Measurements from ENCODE around the gene PARD3B. TPM values are rescaled to one million over a fixed set of nuclear protein-coding genes. Genes with fewer than 3 reads are reported as not detected.

PARD3B gene
- polyA plus RNA-seq, 3 donors, result not detected

GRCh38 chr2:204877691-204878090 is 332.4 kb downstream of the PARD3B start:
- no peak for TF ChIP-seq CTCF (IDR thresholded peaks at IDR 0.05)
- H3K9ac ChIP-seq (ENCODE audit: insufficient read depth, low read length, poor library complexity, severe bottlenecking), result no peak overlapping the region
- no peaks in the 10 kb centered on the region for H3K9me3 ChIP-seq (replicated peaks in 1 of 2; ENCODE audit: control insufficient read depth in 1 of 2, insufficient read depth in 1 of 2, low read length in 2 of 2)
- H3K36me3 ChIP-seq (replicated peaks in 1 of 2; ENCODE audit: control insufficient read depth in 1 of 2, insufficient read depth in 2 of 2, low read length in 2 of 2), result no peaks in the 10 kb centered on the region
- no peak overlapping the region for H3K27ac Mint-ChIP-seq
- no peak overlapping the region for H3K4me2 ChIP-seq (replicated peaks; ENCODE audit: extremely low read depth, low read length, poor library complexity, severe bottlenecking)
- H3K27ac ChIP-seq (ENCODE audit: low read depth in 1 of 2, low read length in 2 of 2), result no peak overlapping the region
- H2AFZ ChIP-seq (ENCODE audit: insufficient read depth, low read depth, low read length, poor library complexity, severe bottlenecking), result no peak overlapping the region
- H3K4me1 ChIP-seq (ENCODE audit: control insufficient read depth in 1 of 2, insufficient read depth in 2 of 2, low read length in 2 of 2), result no peaks in the 10 kb centered on the region
- no peaks in the 10 kb centered on the region for H3K36me3 Mint-ChIP-seq
- intact Hi-C loops (cut with micrococcal nuclease), result no loop called here
- no peaks in the 10 kb centered on the region for H3K79me2 ChIP-seq (ENCODE audit: insufficient read depth, low read length)
- no peak for DNase-seq
- H3K4me3 Mint-ChIP-seq, result no peak overlapping the region
- no peak overlapping the region for H3K4me3 ChIP-seq (replicated peaks in 1 of 3; ENCODE audit: low read depth in 2 of 3, low read length in 3 of 3)
- H4K20me1 ChIP-seq (ENCODE audit: insufficient read depth, low read length), result no peaks in the 10 kb centered on the region
- H3K27me3 Mint-ChIP-seq (ENCODE audit: low read depth in 3 of 3), result peaks cover 0 to 2% (median 0%) of the 10 kb centered on the region in 3 donors
- no peaks in the 10 kb centered on the region for H3K4me1 Mint-ChIP-seq
- H3K9me3 Mint-ChIP-seq, result no peaks in the 10 kb centered on the region
- no peaks in the 10 kb centered on the region for H3K27me3 ChIP-seq (ENCODE audit: control insufficient read depth in 2 of 2, insufficient read depth in 2 of 2, low read length in 2 of 2)

GRCh38 chr2:204880928-204881327 is 335.7 kb downstream of the PARD3B start:
- intact Hi-C loops (cut with micrococcal nuclease), result no loop called here

More at GRCh38 chr2:204880928-204881327, 335.7 kb downstream of the PARD3B start:
- Histone ChIP-seq H3K27me3 (ENCODE audit: control insufficient read depth in 2 of 2, insufficient read depth in 2 of 2, low read length in 2 of 2) (no peaks in the 10 kb centered on the region), H3K9me3 (replicated peaks in 1 of 2; ENCODE audit: control insufficient read depth in 1 of 2, insufficient read depth in 1 of 2, low read length in 2 of 2) (no peaks in the 10 kb centered on the region), H3K4me3 (replicated peaks in 1 of 3; ENCODE audit: low read depth in 2 of 3, low read length in 3 of 3) (no peak overlapping the region), H3K27ac (ENCODE audit: low read depth in 1 of 2, low read length in 2 of 2) (no peak overlapping the region), H3K79me2 (ENCODE audit: insufficient read depth, low read length) (no peaks in the 10 kb centered on the region), H3K4me2 (replicated peaks; ENCODE audit: extremely low read depth, low read length, poor library complexity, severe bottlenecking) (no peak overlapping the region), H2AFZ (ENCODE audit: insufficient read depth, low read depth, low read length, poor library complexity, severe bottlenecking) (no peak overlapping the region), H3K36me3 (replicated peaks in 1 of 2; ENCODE audit: control insufficient read depth in 1 of 2, insufficient read depth in 2 of 2, low read length in 2 of 2) (no peaks in the 10 kb centered on the region), H3K9ac (ENCODE audit: insufficient read depth, low read length, poor library complexity, severe bottlenecking) (no peak overlapping the region), H4K20me1 (ENCODE audit: insufficient read depth, low read length) (no peaks in the 10 kb centered on the region), H3K4me1 (ENCODE audit: control insufficient read depth in 1 of 2, insufficient read depth in 2 of 2, low read length in 2 of 2) (no peaks in the 10 kb centered on the region)
- Mint-ChIP-seq H3K4me1 (no peaks in the 10 kb centered on the region), H3K27ac (no peak overlapping the region), H3K4me3 (no peak overlapping the region), H3K27me3 (ENCODE audit: low read depth in 3 of 3) (peaks cover 0 to 5% (median 2%) of the 10 kb centered on the region in 3 donors), H3K36me3 (no peaks in the 10 kb centered on the region), H3K9me3 (no peaks in the 10 kb centered on the region)
- DNase-seq, result no peak
- no peak for TF ChIP-seq CTCF (IDR thresholded peaks at IDR 0.05)
- WGBS (ENCODE audit: insufficient coverage), result no CpG with 5 or more reads among the region's 3 CpGs

Data from CD14-positive monocyte (primary cell).